Gastroesophageal sphincter (tissue), 3 donors: ENCODE data around the gene FZD7.

Source experiments
- CTCF ChIP-seq, 4 experiments: fragments of 200-600 bp in 2 of 4; fragments of 450-650 bp in 2 of 4; sonication (generic) in 1 of 4; IDR thresholded peaks; one replicate each; pipeline ENCODE4 v1.5.1; 2017 to 2019; ENCODE audit warnings: antibody characterized with exemption in 4 of 4, mild to moderate bottlenecking in 2 of 4, moderate library complexity in 2 of 4
- EP300 ChIP-seq: sonication (generic); formaldehyde crosslinking; IDR thresholded peaks from one replicate; pipeline ENCODE4 v1.6.1; 2017; ENCODE audit warnings: antibody characterized with exemption, mild to moderate bottlenecking

- TF ChIP-seq CTCF (IDR thresholded peaks at IDR 0.05), result no peak
- TF ChIP-seq EP300, result no peak
Observed at GRCh38 chr2:202001826-202002225, 31.8 kb upstream of the FZD7 start.
